C4-2B (cell line): ENCODE results near the gene SOWAHC.

Experiments used
- H3K27ac ChIP-seq: fragments of 450-650 bp; 2 replicates; pipeline ENCODE4 v1.5.1; 2017
- CTCF ChIP-seq: fragments of 450-650 bp; conservative IDR thresholded peaks from 2 replicates; pipeline ENCODE4 v1.5.1; 2017; ENCODE audit warnings: mild to moderate bottlenecking
- ZFX ChIP-seq: fragments of 450-650 bp; IDR thresholded peaks from 2 replicates; pipeline ENCODE4 v1.6.1; 2017

SOWAHC gene

DNA sequence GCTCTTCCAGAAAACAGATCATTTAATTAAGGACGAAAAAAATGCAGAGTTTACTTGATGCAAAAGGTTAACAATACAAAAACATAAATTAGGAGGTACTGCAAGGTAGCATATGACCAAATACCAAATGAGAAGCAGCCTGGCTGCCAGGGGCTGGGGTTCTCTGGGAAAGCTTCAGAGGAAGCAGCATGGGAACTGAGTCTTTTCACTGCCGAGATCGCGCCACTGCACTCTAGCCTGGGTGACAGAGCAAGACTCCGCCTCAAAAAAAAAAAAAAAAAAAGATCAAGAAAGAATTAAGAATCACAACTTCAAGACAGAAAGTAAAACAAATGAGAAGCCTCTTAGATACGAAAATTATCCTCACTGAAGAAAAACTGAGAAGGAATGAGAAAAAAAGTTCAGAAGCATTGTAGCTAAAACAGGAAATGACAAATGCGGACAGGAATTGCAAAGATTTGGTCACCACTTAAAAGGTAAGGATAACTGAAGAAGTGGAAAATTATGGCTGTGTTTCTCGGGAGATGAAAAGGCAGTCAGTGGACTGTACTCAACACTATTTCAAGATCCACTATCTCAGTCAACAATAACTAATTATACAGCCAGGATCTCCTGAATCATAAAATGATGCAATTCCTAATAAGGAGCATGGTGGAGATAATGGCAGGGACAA, 4.7 kb upstream of the SOWAHC start:
- TF ChIP-seq ZFX (no peak), CTCF (no peak)
- no peak overlapping the region for H3K27ac ChIP-seq

DNA sequence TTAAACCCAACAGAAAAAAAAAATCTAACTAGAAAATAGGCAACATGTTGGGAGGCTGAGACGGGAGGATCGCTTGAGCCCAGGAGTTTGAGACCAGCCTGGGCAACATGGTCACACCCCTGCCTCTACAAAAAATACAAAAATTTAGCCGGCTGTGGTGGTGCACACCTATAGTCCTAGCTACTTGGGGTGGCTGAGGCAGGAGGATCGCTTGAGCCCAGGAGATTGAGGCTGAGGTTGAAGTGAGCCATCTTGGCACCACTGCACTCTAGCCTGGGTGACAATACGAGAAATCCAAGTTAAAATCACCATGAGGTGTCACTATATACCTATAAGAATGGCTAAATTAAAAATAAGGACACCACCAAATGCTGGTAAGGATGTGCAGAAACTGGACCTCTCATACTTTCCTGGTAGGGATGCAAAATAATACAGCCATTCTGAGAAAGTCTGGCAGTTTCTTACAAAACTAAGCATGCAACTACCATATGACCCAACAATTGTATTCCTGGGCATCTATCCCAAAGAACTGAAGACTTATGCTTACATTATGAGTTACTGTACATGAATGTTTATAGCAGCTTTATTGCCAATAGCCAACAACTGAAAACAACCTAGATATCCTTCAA, 2.6 kb upstream of the SOWAHC start:
- H3K27ac ChIP-seq, result no peak overlapping the region

GRCh38 chr2:109613081-109613921, 863 bp upstream of the SOWAHC start:
- peak overlapping the region; percentile 68 for H3K27ac ChIP-seq
- no peak for TF ChIP-seq CTCF
- TF ChIP-seq ZFX, result no peak

More for the DNA sequence above, 2.6 kb upstream of the SOWAHC start:
- TF ChIP-seq ZFX (no peak), CTCF (no peak)

GRCh38 chr2:109614715-109615636, 812 bp downstream of the SOWAHC start:
- peak overlapping the region; percentile 68 for H3K27ac ChIP-seq
- TF ChIP-seq ZFX (no peak), CTCF (no peak)

GRCh38 chr2:109615637-109616144, 1.5 kb downstream of the SOWAHC start:
- TF ChIP-seq ZFX (no peak), CTCF (no peak)
- no peak overlapping the region for H3K27ac ChIP-seq

GRCh38 chr2:109616184-109616583, 2.0 kb downstream of the SOWAHC start:
- no peak overlapping the region for H3K27ac ChIP-seq
- TF ChIP-seq CTCF (no peak), ZFX (no peak)
